HepG2 (cell line): ENCODE measurements around the gene EIF3J. TPM values are rescaled to one million over a fixed set of nuclear protein-coding genes. Genes with fewer than 3 reads are reported as not detected.

ENCODE experiments used
- ARNT ChIP-seq: fragments of 450-650 bp; IDR thresholded peaks from 2 replicates; pipeline ENCODE4 v1.6.1; 2017
- CHD4 ChIP-seq: fragments of 200-600 bp; sonication (generic); IDR thresholded peaks from 2 replicates; pipeline ENCODE4 v1.7.0; 2017; ENCODE audit warnings: mild to moderate bottlenecking, low read length, borderline replicate concordance
- FLYWCH1 ChIP-seq: sonication (generic); formaldehyde crosslinking; IDR thresholded peaks from 2 replicates; pipeline ENCODE4 v1.8.1; 2023; ENCODE audit warnings: mild to moderate bottlenecking, missing genetic modification reagents
- FOSL2 ChIP-seq: sonication (generic); formaldehyde crosslinking; IDR thresholded peaks from 2 replicates; pipeline ENCODE4 v1.4.0; 2020; ENCODE audit warnings: missing genetic modification reagents
- HOXA7 ChIP-seq: sonication (generic); formaldehyde crosslinking; IDR thresholded peaks from 2 replicates; pipeline ENCODE4 v1.8.1; 2022; ENCODE audit warnings: mild to moderate bottlenecking, missing genetic modification reagents, moderate library complexity
- KLF6 ChIP-seq: IDR thresholded peaks from 2 replicates; pipeline ENCODE4 v1.8.0; 2016; ENCODE audit warnings: missing biosample characterization, missing genetic modification reagents
- MYPOP ChIP-seq: sonication (generic); formaldehyde crosslinking; IDR thresholded peaks from 2 replicates; pipeline ENCODE4 v1.8.1; 2023; ENCODE audit warnings: mild to moderate bottlenecking, moderate library complexity, missing genetic modification reagents
- PATZ1 ChIP-seq: sonication (generic); formaldehyde crosslinking; IDR thresholded peaks from 2 replicates; pipeline ENCODE4 v1.4.0; 2020; ENCODE audit warnings: missing genetic modification reagents
- PHB2 ChIP-seq: fragments of 450-650 bp; IDR thresholded peaks from 2 replicates; pipeline ENCODE4 v1.6.1; 2018; ENCODE audit not compliant: partially characterized antibody
- RCOR2 ChIP-seq: IDR thresholded peaks from 2 replicates; pipeline ENCODE4 v1.6.1; 2016; ENCODE audit warnings: missing biosample characterization, missing genetic modification reagents
- RFX1 ChIP-seq: fragments of 450-650 bp; IDR thresholded peaks from 2 replicates; pipeline ENCODE4 v1.6.1; 2017
- RXRA ChIP-seq: sonication (generic); formaldehyde crosslinking; IDR thresholded peaks from 2 replicates; pipeline ENCODE4 v1.5.1; 2020; ENCODE audit warnings: missing genetic modification reagents
- TEAD3 ChIP-seq: optimal IDR thresholded peaks from 2 replicates; pipeline ENCODE3; 2016; ENCODE audit warnings: borderline replicate concordance
- TFDP1 ChIP-seq: IDR thresholded peaks from 2 replicates; pipeline ENCODE4 v1.6.1; 2016; ENCODE audit warnings: missing compliant biosample characterization, missing genetic modification reagents, borderline replicate concordance
- ZBTB34 ChIP-seq: sonication (generic); formaldehyde crosslinking; IDR thresholded peaks from 2 replicates; pipeline ENCODE4 v1.8.0; 2022; ENCODE audit warnings: mild to moderate bottlenecking, missing genetic modification reagents
- ZBTB39 ChIP-seq: sonication (generic); formaldehyde crosslinking; IDR thresholded peaks from 2 replicates; pipeline ENCODE4 v1.5.0; 2020; ENCODE audit warnings: missing genetic modification reagents
- ZNF12 ChIP-seq: sonication (generic); formaldehyde crosslinking; IDR thresholded peaks from 2 replicates; pipeline ENCODE4 v1.5.0; 2020; ENCODE audit warnings: missing genetic modification reagents
- ZNF292 ChIP-seq: sonication (generic); formaldehyde crosslinking; IDR thresholded peaks from 2 replicates; pipeline ENCODE4 v1.8.1; 2022; ENCODE audit warnings: mild to moderate bottlenecking, low read depth, missing genetic modification reagents, borderline replicate concordance
- ZNF367 ChIP-seq: sonication (generic); formaldehyde crosslinking; IDR thresholded peaks from 2 replicates; pipeline ENCODE4 v1.4.0; 2020; ENCODE audit warnings: missing genetic modification reagents, borderline replicate concordance
- ZNF597 ChIP-seq: sonication (generic); formaldehyde crosslinking; IDR thresholded peaks from 2 replicates; pipeline ENCODE4 v1.5.0; 2020; ENCODE audit warnings: missing genetic modification reagents
- ZNF879 ChIP-seq: sonication (generic); formaldehyde crosslinking; IDR thresholded peaks from 2 replicates; pipeline ENCODE4 v1.8.1; 2023; ENCODE audit warnings: missing genetic modification reagents
- polyA plus RNA-seq, 8 experiments: library from polyadenylated mRNA; depleted of rRNA in 3 of 8; stranded (reverse) in 7 of 8; unstranded in 1 of 8; fragments of >200 nt; fragmentation: Illumina TruSeq in 4 of 8; extraction: Trizol in 4 of 8; gene quantifications; 2 replicates each; pipeline versions ENCODE4 v1.2.1 to v1.2.3, GENCODE V29; 2011 to 2016; ENCODE audit warnings: low read depth in 4 of 8, missing spikeins in 1 of 8, mixed read lengths in 1 of 8; ENCODE audit not compliant: insufficient read depth in 1 of 8
- total RNA-seq, 5 experiments: library from RNA; depleted of rRNA; stranded (reverse); fragments of >200 nt; fragmentation: Illumina TruSeq; extraction: Trizol; gene quantifications; 2 replicates each; pipeline ENCODE4 v1.2.3, GENCODE V29; 2016; ENCODE audit warnings: low read depth in 1 of 5

The EIF3J gene
- total and polyA plus RNA-seq, 2 of the 13 experiments (the other 11 are each of a cell fraction or from before 2014, with no cell fraction given) = 51.7 to 69.2 TPM

GRCh38 chr15:44536302-44536961 lies 515 bp upstream of the EIF3J start (continued):
- peak; percentile 5 for TF ChIP-seq TEAD3
- TF ChIP-seq RFX1 = no peak
- no peak for TF ChIP-seq ARNT
- TF ChIP-seq CHD4 = no peak
- TF ChIP-seq RXRA (CRISPR knock-in tag) = no peak; the same call in none of the 2 replicates
- peak; percentile 51; the same call in 1 of the 2 replicates for TF ChIP-seq TFDP1 (CRISPR knock-in tag)
- no peak for TF ChIP-seq MYPOP (CRISPR knock-in tag)
- TF ChIP-seq HOXA7 = no peak
- TF ChIP-seq ZBTB39 (CRISPR knock-in tag) = 0 out of 2 replicates have a peak, but pooled peaks have one; percentile 20
- peak; percentile 30; the same call in 1 of the 2 replicates for TF ChIP-seq FOSL2 (CRISPR knock-in tag)
- peak; percentile 50; the same call in 1 of the 2 replicates for TF ChIP-seq ZNF12
- 0 out of 2 replicates have a peak, but pooled peaks have one; percentile 39 for TF ChIP-seq ZNF292 (CRISPR knock-in tag)
- TF ChIP-seq FLYWCH1 (CRISPR knock-in tag) = no peak
- no peak for TF ChIP-seq RCOR2
- TF ChIP-seq PATZ1 (CRISPR knock-in tag) = peak; percentile 82
- no peak for TF ChIP-seq ZNF879 (CRISPR knock-in tag)
- TF ChIP-seq PHB2 = no peak
- TF ChIP-seq ZNF367 = no peak
- peak; percentile 42; the same call in 1 of the 2 replicates for TF ChIP-seq KLF6 (CRISPR knock-in tag)
- TF ChIP-seq ZNF597 (CRISPR knock-in tag) = no peak
- TF ChIP-seq ZBTB34 (CRISPR knock-in tag) = no peak
